Measurements from ENCODE around the gene CCDC6. TPM values are rescaled to one million over a fixed set of nuclear protein-coding genes. Genes with fewer than 3 reads are reported as not detected.
"Not testable (repeated sequence)": the region's sequence is repeated elsewhere in the genome, so short reads cannot be mapped to it uniquely, and the experiment has no call there.

CCDC6 gene
- total RNA-seq, 2 donors from 2014 or later = 77.7 to 107 TPM

- DNase-seq (no peak), ATAC-seq (replicated peaks in 1 of 2) (no peak)
- H3K36me3 Mint-ChIP-seq (ENCODE audit: insufficient read depth in 2 of 2) = no peaks in the 10 kb centered on the region
- no peaks in the 10 kb centered on the region for H3K4me1 Mint-ChIP-seq (ENCODE audit: low read depth)
- H3K27me3 Mint-ChIP-seq (ENCODE audit: low read depth) = peaks cover 26% of the 10 kb centered on the region
- H3K27ac Mint-ChIP-seq = no peak overlapping the region
- H3K9me3 Mint-ChIP-seq = no peaks in the 10 kb centered on the region
- no peak overlapping the region for H3K4me3 Mint-ChIP-seq
Measured at GRCh38 chr10:59748834-59749233, 157.5 kb downstream of the CCDC6 start.

DNA sequence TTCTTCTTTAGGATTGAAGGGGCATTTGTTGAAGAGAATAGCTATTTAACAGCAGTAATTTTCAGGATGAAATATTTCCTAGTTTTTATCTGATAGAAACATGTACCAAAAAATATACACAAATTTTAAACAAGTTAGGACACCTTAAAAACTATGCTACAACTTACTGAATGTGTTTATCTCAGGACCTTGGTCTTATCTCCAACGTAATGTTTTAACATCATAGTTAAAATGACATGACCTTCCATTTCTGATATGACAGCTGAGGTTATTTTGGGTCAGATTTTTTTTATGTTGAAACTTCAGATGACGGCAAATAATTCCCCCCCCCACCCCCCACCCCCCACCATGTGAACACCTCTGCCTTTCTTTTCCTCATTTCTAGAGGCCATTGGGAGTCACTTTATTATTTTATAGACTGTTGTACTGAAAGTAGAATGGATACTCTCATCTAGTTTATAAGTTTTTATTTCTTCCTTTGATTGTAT lies 161.1 kb downstream of the CCDC6 start:
- H3K4me3 Mint-ChIP-seq = no peak overlapping the region
- no peak overlapping the region for H3K27ac Mint-ChIP-seq
- H3K4me1 Mint-ChIP-seq (ENCODE audit: low read depth) = no peaks in the 10 kb centered on the region
- H3K9me3 Mint-ChIP-seq = no peaks in the 10 kb centered on the region
- DNase-seq (no peak), ATAC-seq (replicated peaks in 1 of 2) (no peak)
- no peaks in the 10 kb centered on the region for H3K36me3 Mint-ChIP-seq (ENCODE audit: insufficient read depth in 2 of 2)
- peaks cover 15% of the 10 kb centered on the region for H3K27me3 Mint-ChIP-seq (ENCODE audit: low read depth)

DNA sequence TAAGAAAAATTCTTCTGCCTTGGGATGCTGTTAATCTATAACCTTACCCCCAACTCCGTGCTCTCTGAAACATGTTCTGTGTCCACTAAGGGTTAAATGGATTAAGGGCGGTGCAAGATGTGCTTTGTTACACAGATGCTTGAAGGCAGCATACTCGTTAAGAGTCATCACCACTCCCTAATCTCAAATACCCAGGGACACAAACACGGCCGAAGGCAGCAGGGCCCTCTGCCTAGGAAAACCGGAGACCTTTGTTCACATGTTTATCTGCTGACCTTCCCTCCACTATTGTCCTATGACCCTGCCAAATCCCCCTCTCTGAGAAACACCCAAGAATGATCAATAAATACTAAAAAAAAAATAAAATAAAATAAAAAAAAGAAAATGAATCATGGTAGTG lies 161.6 kb downstream of the CCDC6 start:
- DNase-seq; H3K36me3 Mint-ChIP-seq (ENCODE audit: insufficient read depth in 2 of 2); H3K27ac Mint-ChIP-seq; ATAC-seq (replicated peaks in 1 of 2); H3K4me3 Mint-ChIP-seq; H3K4me1 Mint-ChIP-seq (ENCODE audit: low read depth); H3K9me3 Mint-ChIP-seq: not testable (repeated sequence)
- peaks cover 15% of the 10 kb centered on the region for H3K27me3 Mint-ChIP-seq (ENCODE audit: low read depth)

- not testable (repeated sequence) for H3K4me1 Mint-ChIP-seq (ENCODE audit: low read depth); H3K36me3 Mint-ChIP-seq (ENCODE audit: insufficient read depth in 2 of 2); ATAC-seq (replicated peaks in 1 of 2); H3K4me3 Mint-ChIP-seq; DNase-seq; H3K27ac Mint-ChIP-seq; H3K9me3 Mint-ChIP-seq
- peaks cover 15% of the 10 kb centered on the region for H3K27me3 Mint-ChIP-seq (ENCODE audit: low read depth)
Measured at GRCh38 chr10:59744156-59744555, 162.2 kb downstream of the CCDC6 start.

- peaks cover 7% of the 10 kb centered on the region for H3K27me3 Mint-ChIP-seq (ENCODE audit: low read depth)
- no peak overlapping the region for H3K4me3 Mint-ChIP-seq
- DNase-seq (no peak), ATAC-seq (replicated peaks in 1 of 2) (no peak)
- no peak overlapping the region for H3K27ac Mint-ChIP-seq
- H3K4me1 Mint-ChIP-seq (ENCODE audit: low read depth) = no peaks in the 10 kb centered on the region
- no peaks in the 10 kb centered on the region for H3K36me3 Mint-ChIP-seq (ENCODE audit: insufficient read depth in 2 of 2)
- H3K9me3 Mint-ChIP-seq = no peaks in the 10 kb centered on the region
Measured at GRCh38 chr10:59741583-59741982, 164.8 kb downstream of the CCDC6 start.

- Mint-ChIP-seq H3K27ac (no peak overlapping the region), H3K4me3 (no peak overlapping the region), H3K4me1 (ENCODE audit: low read depth) (no peaks in the 10 kb centered on the region), H3K36me3 (ENCODE audit: insufficient read depth in 2 of 2) (no peaks in the 10 kb centered on the region), H3K27me3 (ENCODE audit: low read depth) (peaks cover 7% of the 10 kb centered on the region), H3K9me3 (no peaks in the 10 kb centered on the region)
- ATAC-seq (replicated peaks in 1 of 2) = no peak
- DNase-seq = no peak
Measured at GRCh38 chr10:59741048-59741447, 165.3 kb downstream of the CCDC6 start.

Other genes with a start within 250 kb of the CCDC6 start
- gene SLC16A9, start 196.7 kb downstream of the CCDC6 start, total RNA-seq = under 1 TPM; 0.14 to 0.19 TPM
- gene MRLN, start 153.1 kb downstream of the CCDC6 start, total RNA-seq = not detected